ENCODE measurements around the gene MAB21L4.

MAB21L4 gene

GRCh38 chr2:240877460-240878340 lies 18.3 kb downstream of the MAB21L4 start:
- H3K27me3 Mint-ChIP-seq: peaks cover 0 to 8% of the 10 kb centered on the region in 2 donors
- no peak overlapping the region for H3K27ac Mint-ChIP-seq
- ATAC-seq (replicated peaks) (no peak), DNase-seq (no peak)
- H3K36me3 Mint-ChIP-seq (ENCODE audit: insufficient read depth): no peaks in the 10 kb centered on the region
- no peaks in the 10 kb centered on the region for H3K9me3 Mint-ChIP-seq
- H3K4me1 Mint-ChIP-seq (ENCODE audit: low read depth in 2 of 2): no peaks in the 10 kb centered on the region
- no peak overlapping the region for H3K4me3 Mint-ChIP-seq

DNA sequence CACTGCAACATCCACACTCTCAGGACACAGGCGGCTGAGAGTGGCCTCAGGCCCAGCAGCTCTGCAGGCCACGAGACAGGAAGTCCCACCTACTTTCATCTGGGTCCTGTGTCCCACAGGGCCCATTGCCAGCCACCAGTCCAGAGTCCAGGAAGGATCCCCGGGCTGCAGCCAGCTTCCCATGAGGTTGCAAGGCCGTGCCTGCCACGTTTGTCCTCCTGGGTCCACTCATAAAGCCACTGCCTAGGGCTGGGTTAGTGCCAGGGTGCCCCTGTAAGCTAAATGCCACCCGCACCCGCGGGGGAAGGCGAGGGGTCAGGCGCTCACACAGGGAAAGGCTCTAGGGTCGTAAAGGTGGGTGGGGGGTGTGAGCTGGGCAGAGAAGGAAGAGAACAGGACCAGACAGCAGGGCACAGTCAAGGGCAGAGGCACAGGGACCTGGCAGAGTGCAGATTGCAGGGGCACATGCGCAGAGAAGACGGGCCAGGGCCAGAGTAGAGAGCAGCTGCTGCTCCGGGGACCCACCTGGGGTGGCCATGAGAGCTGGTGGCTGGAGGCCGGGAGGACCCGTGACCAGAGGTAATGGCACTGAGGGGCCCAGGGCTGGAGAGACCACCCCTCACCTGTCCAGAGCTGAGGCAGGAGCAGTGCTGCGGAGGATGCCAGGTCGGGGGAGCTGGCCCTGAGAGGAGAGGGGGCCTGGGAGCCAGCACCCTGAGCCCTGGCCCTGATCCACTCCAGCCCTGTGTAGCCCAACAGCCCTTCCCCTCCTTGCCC lies 19.3 kb downstream of the MAB21L4 start:
- no peak for ATAC-seq (replicated peaks)

DNA sequence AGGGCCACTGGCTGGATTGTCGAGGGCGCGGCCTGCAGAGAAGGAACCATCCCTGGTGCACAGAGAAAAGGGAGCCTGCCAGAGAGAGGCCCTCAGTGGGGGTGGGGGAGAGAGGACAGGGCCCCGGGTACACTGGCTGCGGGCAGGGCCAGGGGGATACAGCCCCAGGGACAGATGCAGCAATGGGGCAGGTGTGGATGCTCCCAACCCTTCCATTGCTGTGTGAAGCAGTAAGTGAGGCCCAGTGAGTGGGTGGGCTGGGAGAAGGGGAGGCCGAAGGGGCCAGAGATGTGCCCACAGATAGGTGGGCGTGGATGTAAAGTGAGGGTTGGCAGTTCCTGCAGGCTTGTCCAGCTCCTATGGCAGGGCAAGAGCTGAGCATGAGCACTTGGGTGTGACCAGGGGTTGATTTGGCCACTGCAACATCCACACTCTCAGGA lies 19.9 kb downstream of the MAB21L4 start:
- Mint-ChIP-seq H3K27me3 (peaks cover 0 to 8% of the 10 kb centered on the region in 2 donors), H3K36me3 (ENCODE audit: insufficient read depth) (no peaks in the 10 kb centered on the region), H3K9me3 (no peaks in the 10 kb centered on the region), H3K4me3 (no peak overlapping the region), H3K27ac (no peak overlapping the region), H3K4me1 (ENCODE audit: low read depth in 2 of 2) (no peaks in the 10 kb centered on the region)
- no peak for DNase-seq
- ATAC-seq (replicated peaks): no peak

More for the DNA sequence above, 19.3 kb downstream of the MAB21L4 start:
- Mint-ChIP-seq H3K36me3 (ENCODE audit: insufficient read depth) (no peaks in the 10 kb centered on the region), H3K4me1 (ENCODE audit: low read depth in 2 of 2) (no peaks in the 10 kb centered on the region), H3K27ac (no peak overlapping the region), H3K27me3 (peaks cover 0 to 8% of the 10 kb centered on the region in 2 donors), H3K9me3 (no peaks in the 10 kb centered on the region), H3K4me3 (no peak overlapping the region)
- DNase-seq: no peak

- Mint-ChIP-seq H3K36me3 (ENCODE audit: insufficient read depth) (no peaks in the 10 kb centered on the region), H3K9me3 (no peaks in the 10 kb centered on the region), H3K27ac (no peak overlapping the region), H3K4me3 (no peak overlapping the region), H3K4me1 (ENCODE audit: low read depth in 2 of 2) (no peaks in the 10 kb centered on the region), H3K27me3 (peaks cover 0 to 11% of the 10 kb centered on the region in 2 donors)
- DNase-seq (no peak), ATAC-seq (replicated peaks) (no peak)
Observed at GRCh38 chr2:240875228-240876034, 20.5 kb downstream of the MAB21L4 start.

GRCh38 chr2:240874715-240875227 lies 21.2 kb downstream of the MAB21L4 start:
- H3K27me3 Mint-ChIP-seq: peaks cover 0 to 17% of the 10 kb centered on the region in 2 donors
- H3K27ac Mint-ChIP-seq: no peak overlapping the region
- DNase-seq (no peak), ATAC-seq (replicated peaks) (no peak)
- H3K36me3 Mint-ChIP-seq (ENCODE audit: insufficient read depth): no peaks in the 10 kb centered on the region
- no peaks in the 10 kb centered on the region for H3K9me3 Mint-ChIP-seq
- H3K4me3 Mint-ChIP-seq: no peak overlapping the region
- no peaks in the 10 kb centered on the region for H3K4me1 Mint-ChIP-seq (ENCODE audit: low read depth in 2 of 2)

DNA sequence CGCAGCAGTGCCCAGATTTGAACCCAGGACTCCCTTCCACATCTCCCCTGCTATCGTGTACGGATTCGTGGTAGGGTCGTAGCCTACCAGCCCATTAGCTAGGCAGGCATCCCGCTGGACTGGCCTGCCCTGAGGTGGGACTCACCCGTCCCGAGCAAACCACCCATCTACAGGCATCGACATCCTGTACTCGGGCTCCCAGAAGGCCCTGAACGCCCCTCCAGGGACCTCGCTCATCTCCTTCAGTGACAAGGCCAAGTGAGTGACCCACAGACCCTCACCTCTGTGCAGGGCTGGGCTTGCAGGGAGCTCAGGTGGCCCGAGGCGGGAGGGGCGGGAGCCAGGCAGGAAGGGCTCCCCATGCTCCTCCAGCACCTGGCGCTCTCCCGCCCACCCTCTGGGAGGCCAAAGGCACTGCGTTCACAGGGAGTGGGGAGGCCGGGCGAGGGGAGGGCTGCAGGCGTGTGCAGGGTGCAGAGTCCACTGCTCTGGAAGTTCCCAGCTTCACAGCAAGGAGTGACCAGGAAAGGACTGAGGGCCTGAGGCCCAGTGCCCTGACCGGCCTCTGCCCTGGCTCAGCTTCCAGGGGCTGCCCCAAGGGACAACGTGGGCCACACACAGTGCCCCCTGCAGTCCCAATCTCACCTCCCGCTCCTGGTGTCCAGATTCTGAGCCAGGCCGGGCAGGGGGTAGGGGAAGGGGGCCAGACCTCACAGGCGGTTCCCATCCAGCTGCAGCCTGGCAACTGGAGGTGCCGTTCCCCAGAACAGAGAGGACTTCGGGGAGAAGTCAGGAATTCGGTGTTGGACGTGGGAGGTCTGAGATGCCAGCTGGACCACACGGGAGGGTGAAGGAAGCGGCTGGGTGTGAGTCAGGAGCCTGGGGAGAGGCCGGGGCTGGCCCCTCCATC lies 21.9 kb downstream of the MAB21L4 start:
- Mint-ChIP-seq H3K27me3 (peaks cover 0 to 24% of the 10 kb centered on the region in 2 donors), H3K27ac (no peak overlapping the region)

GRCh38 chr2:240873098-240873788 lies 22.7 kb downstream of the MAB21L4 start:
- Mint-ChIP-seq H3K27me3 (peaks cover 0 to 33% of the 10 kb centered on the region in 2 donors), H3K4me1 (ENCODE audit: low read depth in 2 of 2) (no peaks in the 10 kb centered on the region), H3K36me3 (ENCODE audit: insufficient read depth) (no peaks in the 10 kb centered on the region), H3K4me3 (no peak overlapping the region), H3K9me3 (no peaks in the 10 kb centered on the region), H3K27ac (no peak overlapping the region)
- DNase-seq (no peak), ATAC-seq (replicated peaks) (no peak)

More for the DNA sequence above, 21.9 kb downstream of the MAB21L4 start:
- Mint-ChIP-seq H3K4me1 (ENCODE audit: low read depth in 2 of 2) (no peaks in the 10 kb centered on the region), H3K4me3 (no peak overlapping the region), H3K36me3 (ENCODE audit: insufficient read depth) (no peaks in the 10 kb centered on the region), H3K9me3 (no peaks in the 10 kb centered on the region)
- DNase-seq (no peak), ATAC-seq (replicated peaks) (no peak)

DNA sequence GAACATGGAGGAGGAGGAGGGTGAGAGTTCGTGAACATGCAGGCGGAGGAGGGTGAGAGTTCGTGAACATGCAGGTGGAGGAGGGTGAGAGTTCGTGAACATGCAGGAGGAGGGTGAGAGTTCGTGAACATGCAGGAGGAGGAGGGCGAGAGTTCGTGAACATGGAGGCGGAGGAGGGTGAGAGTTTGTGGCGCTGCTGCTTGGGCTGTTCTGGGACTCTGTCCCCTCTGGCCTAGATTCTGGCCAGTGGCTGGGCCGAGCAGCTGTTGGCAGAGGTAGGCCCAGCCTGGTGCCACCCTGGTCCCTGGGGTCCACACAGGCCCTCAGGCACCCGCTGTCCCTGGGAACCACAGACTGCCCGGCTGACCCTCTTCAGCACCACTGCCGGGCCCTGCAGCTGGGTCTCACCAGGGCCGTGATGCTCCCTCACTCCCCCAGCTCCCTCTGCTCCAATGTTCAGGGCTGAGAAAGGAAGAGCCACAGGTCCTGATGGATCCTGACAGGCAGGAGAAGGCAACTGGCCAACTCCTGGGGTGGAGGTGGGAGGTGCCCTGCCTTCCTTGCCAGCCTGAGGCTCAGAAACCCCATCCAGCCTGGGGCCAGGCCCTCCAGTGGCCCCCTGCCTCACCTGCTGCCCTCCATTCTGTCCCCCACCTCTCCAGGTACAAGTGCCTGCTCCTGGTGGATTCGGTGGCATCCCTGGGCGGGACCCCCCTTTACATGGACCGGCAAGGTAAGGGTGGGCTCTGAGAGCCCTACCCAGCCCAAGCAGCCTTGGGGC lies 23.4 kb downstream of the MAB21L4 start:
- no peak overlapping the region for H3K27ac Mint-ChIP-seq

DNA sequence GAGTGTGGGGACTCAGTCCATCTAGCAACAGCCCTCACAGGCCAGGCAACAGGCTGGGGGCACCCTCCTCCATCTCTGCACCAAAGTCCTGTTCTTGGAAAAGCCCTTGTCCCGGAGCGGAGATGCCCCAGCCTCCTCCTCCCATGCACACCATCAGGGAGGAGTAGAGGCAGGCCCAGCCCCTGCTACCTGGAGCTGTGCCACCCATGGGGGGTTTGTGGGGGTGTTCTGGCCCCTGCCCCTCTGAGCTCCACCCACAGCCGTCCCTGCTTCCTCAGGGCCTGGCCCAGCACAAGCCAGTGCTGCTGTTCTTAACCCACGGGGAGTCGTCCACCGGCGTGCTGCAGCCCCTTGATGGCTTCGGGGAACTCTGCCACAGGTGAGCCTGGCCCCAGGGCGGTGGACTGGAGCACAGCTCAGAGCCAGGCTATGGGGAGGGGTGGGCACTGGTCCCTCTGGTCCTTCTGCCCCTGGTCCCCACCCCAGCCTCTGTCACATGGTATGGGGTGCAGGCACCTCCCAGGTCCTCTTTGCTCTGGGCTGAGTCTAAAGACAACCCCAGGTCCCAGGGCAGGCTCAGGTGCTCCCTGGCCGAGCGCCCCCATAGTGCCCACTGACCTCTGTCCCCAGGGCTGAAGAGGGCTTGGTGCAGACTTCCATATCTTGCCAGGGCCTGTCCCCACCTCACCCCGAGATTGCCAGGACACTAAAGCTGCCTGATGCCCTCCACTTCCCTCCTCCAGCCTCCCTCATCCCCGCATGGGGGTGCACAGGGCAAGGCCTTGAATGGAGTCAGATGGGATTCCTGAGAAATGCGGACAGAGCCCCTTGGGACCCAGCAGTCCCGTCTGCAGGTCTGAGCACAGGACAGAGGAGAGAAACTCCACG lies 24.6 kb downstream of the MAB21L4 start:
- DNase-seq: no peak

More for the DNA sequence above, 23.4 kb downstream of the MAB21L4 start:
- H3K27me3 Mint-ChIP-seq: peaks cover 7 to 40% of the 10 kb centered on the region in 2 donors
- H3K9me3 Mint-ChIP-seq: no peaks in the 10 kb centered on the region
- H3K36me3 Mint-ChIP-seq (ENCODE audit: insufficient read depth): no peaks in the 10 kb centered on the region
- H3K4me3 Mint-ChIP-seq: no peak overlapping the region
- no peak for ATAC-seq (replicated peaks)
- DNase-seq: no peak
- H3K4me1 Mint-ChIP-seq (ENCODE audit: low read depth in 2 of 2): no peaks in the 10 kb centered on the region

GRCh38 chr2:240869956-240870875 lies 25.7 kb downstream of the MAB21L4 start:
- DNase-seq (no peak), ATAC-seq (replicated peaks) (no peak)
- H3K4me1 Mint-ChIP-seq (ENCODE audit: low read depth in 2 of 2): no peaks in the 10 kb centered on the region
- H3K36me3 Mint-ChIP-seq (ENCODE audit: insufficient read depth): no peaks in the 10 kb centered on the region
- peaks cover 8 to 55% of the 10 kb centered on the region in 2 donors for H3K27me3 Mint-ChIP-seq
- H3K27ac Mint-ChIP-seq: no peak overlapping the region
- no peaks in the 10 kb centered on the region for H3K9me3 Mint-ChIP-seq
- H3K4me3 Mint-ChIP-seq: no peak overlapping the region

More for the DNA sequence above, 24.6 kb downstream of the MAB21L4 start:
- Mint-ChIP-seq H3K27me3 (peaks cover 8 to 52% of the 10 kb centered on the region in 2 donors), H3K4me1 (ENCODE audit: low read depth in 2 of 2) (no peaks in the 10 kb centered on the region), H3K4me3 (no peak overlapping the region), H3K27ac (peak overlapping the region in 1 of 2 donors; percentile 38), H3K36me3 (ENCODE audit: insufficient read depth) (no peaks in the 10 kb centered on the region), H3K9me3 (no peaks in the 10 kb centered on the region)
- no peak for ATAC-seq (replicated peaks)

Data from effector memory CD8-positive, alpha-beta T cell (primary cell).